Non-pigmented ciliary epithelial cell (primary cell): Measurements from ENCODE around the gene REG1A.

Experiments used
- DNase-seq: peaks from one replicate; pipeline ENCODE4 v3.0.0-alpha.2; 2010; ENCODE audit warnings: low read depth

Gene REG1A

DNA sequence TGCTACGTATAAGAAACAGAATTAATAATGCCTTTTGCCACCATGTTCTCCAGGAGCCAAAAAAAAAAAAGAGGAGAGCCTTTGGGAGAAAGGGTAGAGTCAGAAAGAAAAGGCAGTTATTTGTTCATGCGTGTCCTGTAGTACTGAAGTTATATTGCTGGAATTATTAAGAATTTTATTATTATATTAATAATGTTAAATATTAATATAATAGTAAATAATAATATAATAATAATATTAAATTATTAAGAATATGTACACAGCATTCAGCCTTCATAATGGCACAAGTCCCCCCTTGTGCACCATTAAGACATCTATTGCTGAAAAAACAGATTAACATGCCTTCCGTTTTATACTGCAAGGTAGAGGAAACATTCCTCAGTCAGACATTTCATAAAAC, 8.1 kb downstream of the REG1A start:
- DNase-seq, result no peak

DNA sequence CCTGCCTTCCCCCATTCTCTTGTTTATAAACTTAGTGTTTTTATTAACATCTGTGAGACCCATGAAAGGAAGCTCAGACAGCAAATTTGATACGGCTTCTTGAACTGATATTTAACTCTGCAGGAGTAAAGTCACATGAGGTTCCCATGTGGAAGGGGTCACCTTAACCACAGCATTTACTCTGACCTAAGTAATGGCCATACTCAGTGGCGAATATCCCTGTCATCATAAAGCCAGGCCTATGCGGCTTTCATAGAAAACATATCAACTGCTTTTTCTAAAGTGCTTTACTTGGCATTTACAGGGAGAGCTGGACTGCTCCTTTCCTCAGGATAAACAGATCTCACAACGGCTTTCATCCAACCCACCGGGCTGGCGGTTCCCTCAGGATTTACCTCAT, 9.0 kb downstream of the REG1A start:
- DNase-seq, result no peak

DNA sequence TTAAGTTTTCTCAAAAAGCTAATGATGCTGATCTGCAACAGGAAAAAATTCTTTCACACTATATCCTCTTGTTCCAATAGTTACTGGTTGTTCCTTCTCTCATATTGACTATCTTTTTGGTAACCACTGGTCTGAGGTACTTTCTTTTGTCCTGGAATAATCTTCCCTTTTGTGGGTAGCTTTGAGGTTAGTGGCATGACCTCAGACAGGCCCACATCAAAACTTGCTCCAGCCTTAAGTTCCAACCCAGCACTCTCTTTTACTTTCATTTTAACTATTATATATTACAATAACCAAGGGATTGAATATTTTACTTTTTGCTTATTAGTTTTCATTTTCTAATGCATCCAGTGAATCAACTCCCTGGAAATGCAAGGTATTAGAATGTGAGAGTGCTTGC, 9.5 kb downstream of the REG1A start:
- no peak for DNase-seq

DNA sequence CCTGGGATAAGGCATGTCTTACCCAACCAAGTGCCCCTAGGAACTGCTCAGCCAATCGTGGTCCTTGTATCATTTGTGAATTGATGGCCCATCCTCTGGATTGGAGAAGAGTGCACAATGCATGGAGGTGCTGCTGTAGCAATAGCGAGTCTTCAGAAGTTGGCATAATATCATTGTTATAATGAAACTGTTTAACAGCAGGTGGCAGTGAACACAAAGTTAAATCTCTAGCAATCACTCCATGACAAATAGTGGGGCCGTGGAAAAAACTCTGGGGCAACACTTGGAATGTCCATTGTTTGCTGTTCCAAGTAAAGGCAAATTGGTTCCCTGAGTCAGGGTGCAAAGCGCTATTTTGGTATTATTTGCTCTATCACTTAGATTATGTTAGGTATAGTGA, 11.4 kb downstream of the REG1A start:
- no peak for DNase-seq

GRCh38 chr2:79138385-79138784, 18.1 kb downstream of the REG1A start:
- no peak for DNase-seq

- DNase-seq, result no peak
Observed at GRCh38 chr2:79139423-79139822, 19.1 kb downstream of the REG1A start.

DNA sequence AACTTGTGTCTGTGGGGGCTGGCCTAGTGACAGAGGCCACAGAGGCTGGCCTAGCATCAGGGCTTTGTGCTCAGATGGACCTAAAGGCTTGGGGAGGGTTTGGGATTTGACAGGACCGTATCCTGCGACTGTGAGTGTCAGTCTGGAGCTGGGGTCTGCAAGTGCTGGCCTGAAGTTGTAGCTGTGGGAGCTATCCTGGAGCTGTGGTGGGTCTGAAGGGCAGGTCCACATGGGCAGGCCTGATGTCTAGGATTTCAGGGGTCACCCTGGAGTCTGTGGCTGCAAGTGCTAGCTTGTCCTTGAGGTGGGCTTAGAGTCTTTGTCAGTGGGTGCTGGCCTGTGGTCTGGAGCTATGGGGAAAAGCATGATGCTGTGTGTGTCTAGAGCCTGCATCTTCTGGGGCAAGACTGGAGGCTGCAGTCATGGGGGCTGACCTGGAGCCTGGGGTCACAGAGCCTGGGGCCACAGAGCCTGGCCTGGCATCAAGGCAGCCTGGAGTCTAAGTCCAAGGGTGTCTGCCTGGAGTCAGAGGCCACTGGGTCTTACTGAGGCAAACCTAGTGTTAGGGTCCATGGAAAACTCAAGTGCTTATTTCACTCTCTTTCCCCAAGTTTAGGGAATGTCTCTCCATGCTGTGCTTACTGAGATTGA, 35.7 kb downstream of the REG1A start:
- DNase-seq, result no peak

DNA sequence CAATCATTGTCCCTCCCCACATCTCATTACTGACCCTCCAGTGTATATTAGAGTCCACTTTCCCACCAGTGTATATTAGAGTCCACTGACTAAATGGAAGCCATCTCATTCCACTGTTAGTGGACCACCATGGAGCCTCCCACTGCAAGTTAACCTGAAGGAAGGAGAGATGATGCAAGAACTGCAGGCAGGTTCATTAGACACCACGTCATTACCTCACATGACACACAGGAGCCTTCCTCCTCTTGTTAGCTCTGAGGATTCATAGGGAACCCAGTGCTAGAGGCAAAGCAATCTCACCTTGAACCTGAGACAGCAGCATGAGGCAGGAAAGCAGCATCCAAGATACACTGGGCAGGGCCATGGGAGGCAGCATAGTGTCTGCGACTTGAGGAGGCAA, 38.7 kb downstream of the REG1A start:
- no peak for DNase-seq

GRCh38 chr2:79159653-79160052, 39.4 kb downstream of the REG1A start, which contains the start of gene REG3A:
Gene REG3A (minus strand): TSS chr2:79159753. CDS start chr2:79159405, 348 bp downstream.
- no peak for DNase-seq

DNA sequence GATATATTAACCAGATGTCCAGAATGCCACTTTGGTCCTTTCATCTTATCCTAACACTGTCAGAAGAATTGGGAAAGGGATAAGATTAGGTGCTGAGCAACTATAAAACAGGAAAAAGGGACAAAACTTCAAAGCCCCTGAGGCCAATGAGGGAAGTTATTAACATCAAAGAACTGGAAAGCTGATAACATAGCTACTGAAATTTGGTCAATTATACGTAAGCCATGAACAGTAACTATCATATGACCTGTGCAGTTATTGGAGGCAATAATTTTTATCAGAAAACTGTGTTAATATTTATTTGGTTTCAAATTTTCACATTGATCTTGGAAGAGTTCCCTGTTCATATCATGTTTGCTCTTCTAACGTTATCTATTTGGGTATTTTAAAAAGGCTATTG, 41.8 kb downstream of the REG1A start:
- no peak for DNase-seq

GRCh38 chr2:79162801-79163200, 42.5 kb downstream of the REG1A start:
- DNase-seq, result no peak

DNA sequence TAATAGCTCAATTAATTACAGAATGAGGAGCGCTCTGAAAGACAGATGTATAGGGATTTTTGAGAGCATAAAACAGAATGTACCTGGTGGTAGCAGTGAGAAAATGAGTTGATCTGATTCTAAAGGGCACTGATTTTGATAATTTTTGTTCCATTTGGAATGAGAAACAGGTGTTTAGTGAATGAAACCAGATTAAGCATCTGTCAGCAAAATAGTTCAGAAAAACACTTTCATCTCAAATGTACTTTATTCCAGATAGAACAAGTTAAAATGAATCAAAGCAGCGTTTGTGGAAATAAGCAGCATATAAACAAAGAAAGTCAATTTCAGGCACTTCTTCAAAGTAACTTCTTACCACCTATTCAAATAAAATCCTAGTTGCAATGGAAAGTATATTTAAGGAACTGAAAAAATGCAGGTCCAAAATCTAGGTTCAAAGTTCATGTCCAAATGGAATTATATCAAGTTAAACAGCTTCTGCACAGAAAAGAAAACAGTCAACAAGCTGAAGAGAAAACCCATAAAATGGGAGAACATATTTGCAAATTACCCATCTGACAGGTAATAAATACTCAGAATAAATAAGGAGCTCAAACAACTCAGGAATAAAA, 51.2 kb downstream of the REG1A start:
- no peak for DNase-seq
